ENCODE results near the gene THSD8.

The THSD8 gene

GRCh38 chr19:12782424-12783290 lies 19.2 kb upstream of the THSD8 start:
- no peak overlapping the region for H3K27ac ChIP-seq (ENCODE audit: low read length)
- H3K36me3 ChIP-seq (ENCODE audit: insufficient read depth, low read depth, low read length): no peaks in the 10 kb centered on the region
- H3K4me3 ChIP-seq (ENCODE audit: low read length): peak overlapping the region; percentile 70; the same call in 1 of the 2 replicates
- peaks cover 17% of the 10 kb centered on the region; the same call in 1 of the 2 replicates for H3K4me1 ChIP-seq (ENCODE audit: insufficient read depth, low read length)
- no peaks in the 10 kb centered on the region for H3K9me3 ChIP-seq (ENCODE audit: insufficient read depth, low read depth, low read length)
- H3K9ac ChIP-seq (ENCODE audit: low read depth, low read length): peak overlapping the region; percentile 66; the same call in 1 of the 2 replicates
- no peaks in the 10 kb centered on the region for H3K27me3 ChIP-seq (ENCODE audit: insufficient read depth, low read length)

GRCh38 chr19:12783291-12783848 lies 18.5 kb upstream of the THSD8 start:
- Histone ChIP-seq H3K9ac (ENCODE audit: low read depth, low read length) (peak overlapping the region; percentile 66; the same call in 1 of the 2 replicates), H3K4me1 (ENCODE audit: insufficient read depth, low read length) (peaks cover 19% of the 10 kb centered on the region; the same call in 1 of the 2 replicates), H3K27me3 (ENCODE audit: insufficient read depth, low read length) (no peaks in the 10 kb centered on the region), H3K27ac (ENCODE audit: low read length) (no peak overlapping the region), H3K36me3 (ENCODE audit: insufficient read depth, low read depth, low read length) (no peaks in the 10 kb centered on the region), H3K4me3 (ENCODE audit: low read length) (peak overlapping the region; percentile 70; the same call in 1 of the 2 replicates), H3K9me3 (ENCODE audit: insufficient read depth, low read depth, low read length) (no peaks in the 10 kb centered on the region)

GRCh38 chr19:12783849-12784393 lies 17.9 kb upstream of the THSD8 start:
- H3K36me3 ChIP-seq (ENCODE audit: insufficient read depth, low read depth, low read length): no peaks in the 10 kb centered on the region
- H3K9me3 ChIP-seq (ENCODE audit: insufficient read depth, low read depth, low read length): no peaks in the 10 kb centered on the region
- peaks cover 19% of the 10 kb centered on the region; the same call in 1 of the 2 replicates for H3K4me1 ChIP-seq (ENCODE audit: insufficient read depth, low read length)
- peak overlapping the region; percentile 66; the same call in 1 of the 2 replicates for H3K9ac ChIP-seq (ENCODE audit: low read depth, low read length)
- peak overlapping the region; percentile 70; the same call in 1 of the 2 replicates for H3K4me3 ChIP-seq (ENCODE audit: low read length)
- H3K27me3 ChIP-seq (ENCODE audit: insufficient read depth, low read length): no peaks in the 10 kb centered on the region
- no peak overlapping the region for H3K27ac ChIP-seq (ENCODE audit: low read length)

GRCh38 chr19:12784394-12784870 lies 17.4 kb upstream of the THSD8 start:
- H3K4me3 ChIP-seq (ENCODE audit: low read length): no peak overlapping the region
- H3K27me3 ChIP-seq (ENCODE audit: insufficient read depth, low read length): no peaks in the 10 kb centered on the region
- no peak overlapping the region for H3K9ac ChIP-seq (ENCODE audit: low read depth, low read length)
- H3K36me3 ChIP-seq (ENCODE audit: insufficient read depth, low read depth, low read length): no peaks in the 10 kb centered on the region
- H3K9me3 ChIP-seq (ENCODE audit: insufficient read depth, low read depth, low read length): no peaks in the 10 kb centered on the region
- H3K27ac ChIP-seq (ENCODE audit: low read length): no peak overlapping the region
- peaks cover 18% of the 10 kb centered on the region; the same call in 1 of the 2 replicates for H3K4me1 ChIP-seq (ENCODE audit: insufficient read depth, low read length)

GRCh38 chr19:12784871-12785430 lies 16.9 kb upstream of the THSD8 start:
- Histone ChIP-seq H3K4me1 (ENCODE audit: insufficient read depth, low read length) (peaks cover 16% of the 10 kb centered on the region; the same call in 1 of the 2 replicates), H3K9ac (ENCODE audit: low read depth, low read length) (no peak overlapping the region), H3K9me3 (ENCODE audit: insufficient read depth, low read depth, low read length) (no peaks in the 10 kb centered on the region), H3K36me3 (ENCODE audit: insufficient read depth, low read depth, low read length) (no peaks in the 10 kb centered on the region), H3K4me3 (ENCODE audit: low read length) (no peak overlapping the region), H3K27me3 (ENCODE audit: insufficient read depth, low read length) (no peaks in the 10 kb centered on the region), H3K27ac (ENCODE audit: low read length) (no peak overlapping the region)

- peaks cover 19% of the 10 kb centered on the region; the same call in 1 of the 2 replicates for H3K4me1 ChIP-seq (ENCODE audit: insufficient read depth, low read length)
- H3K27ac ChIP-seq (ENCODE audit: low read length): no peak overlapping the region
- H3K4me3 ChIP-seq (ENCODE audit: low read length): no peak overlapping the region
- no peaks in the 10 kb centered on the region for H3K36me3 ChIP-seq (ENCODE audit: insufficient read depth, low read depth, low read length)
- no peaks in the 10 kb centered on the region for H3K9me3 ChIP-seq (ENCODE audit: insufficient read depth, low read depth, low read length)
- H3K27me3 ChIP-seq (ENCODE audit: insufficient read depth, low read length): peaks cover 4% of the 10 kb centered on the region
- no peak overlapping the region for H3K9ac ChIP-seq (ENCODE audit: low read depth, low read length)
These were observed 16.3 kb upstream of the THSD8 start for GRCh38 chr19:12785431-12786031.

GRCh38 chr19:12786141-12786870 lies 15.6 kb upstream of the THSD8 start:
- H3K4me1 ChIP-seq (ENCODE audit: insufficient read depth, low read length): peaks cover 25% of the 10 kb centered on the region
- peaks cover 12% of the 10 kb centered on the region for H3K27me3 ChIP-seq (ENCODE audit: insufficient read depth, low read length)
- H3K9me3 ChIP-seq (ENCODE audit: insufficient read depth, low read depth, low read length): no peaks in the 10 kb centered on the region
- no peak overlapping the region for H3K9ac ChIP-seq (ENCODE audit: low read depth, low read length)
- H3K36me3 ChIP-seq (ENCODE audit: insufficient read depth, low read depth, low read length): no peaks in the 10 kb centered on the region
- H3K4me3 ChIP-seq (ENCODE audit: low read length): no peak overlapping the region
- H3K27ac ChIP-seq (ENCODE audit: low read length): no peak overlapping the region

GRCh38 chr19:12786952-12787351 lies 14.9 kb upstream of the THSD8 start:
- H3K9me3 ChIP-seq (ENCODE audit: insufficient read depth, low read depth, low read length): no peaks in the 10 kb centered on the region
- no peaks in the 10 kb centered on the region for H3K36me3 ChIP-seq (ENCODE audit: insufficient read depth, low read depth, low read length)
- H3K4me3 ChIP-seq (ENCODE audit: low read length): no peak overlapping the region
- no peak overlapping the region for H3K27ac ChIP-seq (ENCODE audit: low read length)
- H3K4me1 ChIP-seq (ENCODE audit: insufficient read depth, low read length): peaks cover 25% of the 10 kb centered on the region
- H3K27me3 ChIP-seq (ENCODE audit: insufficient read depth, low read length): peaks cover 18% of the 10 kb centered on the region
- H3K9ac ChIP-seq (ENCODE audit: low read depth, low read length): no peak overlapping the region

- H3K9me3 ChIP-seq (ENCODE audit: insufficient read depth, low read depth, low read length): no peaks in the 10 kb centered on the region
- H3K36me3 ChIP-seq (ENCODE audit: insufficient read depth, low read depth, low read length): no peaks in the 10 kb centered on the region
- peaks cover 25% of the 10 kb centered on the region for H3K4me1 ChIP-seq (ENCODE audit: insufficient read depth, low read length)
- H3K9ac ChIP-seq (ENCODE audit: low read depth, low read length): no peak overlapping the region
- H3K27me3 ChIP-seq (ENCODE audit: insufficient read depth, low read length): peaks cover 23% of the 10 kb centered on the region
- H3K4me3 ChIP-seq (ENCODE audit: low read length): no peak overlapping the region
- no peak overlapping the region for H3K27ac ChIP-seq (ENCODE audit: low read length)
These were observed 14.4 kb upstream of the THSD8 start for GRCh38 chr19:12787458-12787857.

- H3K9me3 ChIP-seq (ENCODE audit: insufficient read depth, low read depth, low read length): no peaks in the 10 kb centered on the region
- H3K4me1 ChIP-seq (ENCODE audit: insufficient read depth, low read length): peaks cover 25% of the 10 kb centered on the region
- peaks cover 30% of the 10 kb centered on the region for H3K27me3 ChIP-seq (ENCODE audit: insufficient read depth, low read length)
- H3K36me3 ChIP-seq (ENCODE audit: insufficient read depth, low read depth, low read length): no peaks in the 10 kb centered on the region
- peak overlapping the region; percentile 48; the same call in 1 of the 2 replicates for H3K9ac ChIP-seq (ENCODE audit: low read depth, low read length)
- H3K27ac ChIP-seq (ENCODE audit: low read length): no peak overlapping the region
- peak overlapping the region; percentile 76; the same call in 1 of the 2 replicates for H3K4me3 ChIP-seq (ENCODE audit: low read length)
These were observed 13.7 kb upstream of the THSD8 start for GRCh38 chr19:12788042-12788681.
